PC-3 (cell line): ENCODE results near the gene BPIFA3.

ENCODE experiments used
- CTCF ChIP-seq: fragments of 300-600 bp; sonication (generic); conservative IDR thresholded peaks from 2 replicates; pipeline ENCODE4 v1.5.1; 2017; ENCODE audit warnings: antibody characterized with exemption, low read depth, mild to moderate bottlenecking, low read length
- EZH2 ChIP-seq: fragments of 300-600 bp; sonication (generic); IDR thresholded peaks from one replicate; pipeline ENCODE4 v1.6.1; 2017; ENCODE audit warnings: antibody characterized with exemption, mild to moderate bottlenecking, low read length; ENCODE audit not compliant: unreplicated experiment
- EZH2phosphoT487 ChIP-seq: fragments of 300-600 bp; sonication (generic); IDR thresholded peaks from 2 replicates; pipeline ENCODE4 v1.6.1; 2018; ENCODE audit warnings: mild to moderate bottlenecking, antibody characterized with exemption, low read length, borderline replicate concordance

- TF ChIP-seq CTCF (no peak), EZH2 (no peak), EZH2phosphoT487 (no peak)
Measured at GRCh38 chr20:33210371-33210770, 6.8 kb upstream of the BPIFA3 start.
